Progenitor cell of endocrine pancreas (in vitro differentiated cells): ENCODE results near the gene GRM8. TPM values are rescaled to one million over a fixed set of nuclear protein-coding genes. Genes with fewer than 3 reads are reported as not detected.
A peak's percentile ranks its signal among the peaks of the same experiment; 100 is the strongest.

Experiments
- DNase-seq: peaks from one replicate; pipeline ENCODE4 v3.0.0; 2021; ENCODE audit warnings: low spot score; ENCODE audit not compliant: unreplicated experiment
- H3K27ac Mint-ChIP-seq: 2 replicates; pipeline ENCODE4 v1.8.0; 2021; ENCODE audit warnings: mild to moderate bottlenecking, moderate library complexity, mixed read lengths
- H3K27me3 Mint-ChIP-seq: 2 replicates; pipeline ENCODE4 v1.8.0; 2021; ENCODE audit warnings: mixed read lengths
- H3K36me3 Mint-ChIP-seq: 2 replicates; pipeline ENCODE4 v1.8.0; 2022; ENCODE audit warnings: mixed read lengths; ENCODE audit not compliant: insufficient read depth
- H3K4me1 Mint-ChIP-seq: 2 replicates; pipeline ENCODE4 v1.8.0; 2021; ENCODE audit warnings: low read depth, mixed read lengths
- H3K4me3 Mint-ChIP-seq: 2 replicates; pipeline ENCODE4 v1.8.0; 2021; ENCODE audit warnings: low read depth, mild to moderate bottlenecking, moderate library complexity, mixed read lengths
- H3K9me3 Mint-ChIP-seq: 2 replicates; pipeline ENCODE4 v1.8.0; 2021; ENCODE audit warnings: low read depth, mixed read lengths
- total RNA-seq: library from RNA; stranded (reverse); gene quantifications from 2 replicates; pipeline ENCODE4 v1.2.1, GENCODE V29; 2021
- TF ChIP-seq, protein P1 (sequence below): fragments of 200-600 bp; sonication (generic); IDR thresholded peaks from one replicate; pipeline ENCODE4 v1.5.0; 2021; ENCODE audit warnings: antibody characterized with exemption, mild to moderate bottlenecking; ENCODE audit not compliant: unreplicated experiment

Gene GRM8
- total RNA-seq, 1 donor from 2014 or later: 4.2 TPM

DNA sequence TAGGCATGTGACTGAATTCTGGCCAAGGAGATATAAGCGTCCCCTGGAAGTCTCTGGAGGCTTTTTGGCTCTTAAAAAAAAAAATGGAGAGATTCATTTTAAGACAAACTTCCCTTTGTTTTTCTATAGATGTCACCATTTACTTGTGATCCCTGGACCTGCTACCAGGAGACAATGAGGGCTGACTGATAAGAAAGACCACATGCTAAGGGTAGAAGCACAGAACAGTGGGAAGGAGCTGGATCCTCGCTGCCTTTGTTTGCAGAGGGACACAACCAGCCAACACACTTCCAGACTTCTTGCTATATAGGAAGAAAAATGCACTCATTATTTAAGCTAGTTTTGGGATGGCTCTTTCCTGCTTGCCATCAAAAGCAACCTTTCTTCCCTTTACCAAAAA is 172.2 kb downstream of the GRM8 start:
- Mint-ChIP-seq H3K9me3 (no peaks in the 10 kb centered on the region), H3K36me3 (no peaks in the 10 kb centered on the region), H3K4me3 (no peak overlapping the region), H3K27me3 (no peaks in the 10 kb centered on the region), H3K4me1 (no peaks in the 10 kb centered on the region), H3K27ac (no peak overlapping the region)
- no peak for DNase-seq
- TF ChIP-seq, protein P1, sequence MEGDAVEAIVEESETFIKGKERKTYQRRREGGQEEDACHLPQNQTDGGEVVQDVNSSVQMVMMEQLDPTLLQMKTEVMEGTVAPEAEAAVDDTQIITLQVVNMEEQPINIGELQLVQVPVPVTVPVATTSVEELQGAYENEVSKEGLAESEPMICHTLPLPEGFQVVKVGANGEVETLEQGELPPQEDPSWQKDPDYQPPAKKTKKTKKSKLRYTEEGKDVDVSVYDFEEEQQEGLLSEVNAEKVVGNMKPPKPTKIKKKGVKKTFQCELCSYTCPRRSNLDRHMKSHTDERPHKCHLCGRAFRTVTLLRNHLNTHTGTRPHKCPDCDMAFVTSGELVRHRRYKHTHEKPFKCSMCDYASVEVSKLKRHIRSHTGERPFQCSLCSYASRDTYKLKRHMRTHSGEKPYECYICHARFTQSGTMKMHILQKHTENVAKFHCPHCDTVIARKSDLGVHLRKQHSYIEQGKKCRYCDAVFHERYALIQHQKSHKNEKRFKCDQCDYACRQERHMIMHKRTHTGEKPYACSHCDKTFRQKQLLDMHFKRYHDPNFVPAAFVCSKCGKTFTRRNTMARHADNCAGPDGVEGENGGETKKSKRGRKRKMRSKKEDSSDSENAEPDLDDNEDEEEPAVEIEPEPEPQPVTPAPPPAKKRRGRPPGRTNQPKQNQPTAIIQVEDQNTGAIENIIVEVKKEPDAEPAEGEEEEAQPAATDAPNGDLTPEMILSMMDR: no peak

DNA sequence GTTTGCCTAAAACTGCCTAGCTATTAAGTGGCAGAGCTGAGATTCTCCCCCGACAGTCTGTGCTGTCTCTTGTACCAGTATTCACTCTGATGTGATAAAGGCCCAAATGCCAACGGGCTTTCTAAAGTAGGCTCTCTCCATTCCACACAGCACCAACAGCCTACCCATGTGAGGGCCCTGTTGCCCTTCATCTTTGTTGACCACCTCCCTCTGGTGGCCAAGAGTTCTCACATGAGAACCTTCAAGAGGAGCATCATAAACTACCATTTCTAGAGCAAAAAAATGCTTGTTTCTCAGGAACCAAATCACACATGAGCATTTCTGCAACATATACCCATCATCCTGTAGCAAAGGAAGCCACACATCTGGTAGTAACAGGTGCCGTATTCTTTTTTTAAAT is 185.8 kb downstream of the GRM8 start:
- no peak for DNase-seq
- Mint-ChIP-seq H3K27ac (no peak overlapping the region), H3K4me3 (no peak overlapping the region), H3K9me3 (peaks cover 14% of the 10 kb centered on the region), H3K36me3 (peaks cover 5% of the 10 kb centered on the region), H3K27me3 (peaks cover 2% of the 10 kb centered on the region), H3K4me1 (no peaks in the 10 kb centered on the region)
- TF ChIP-seq, protein P1: peak; percentile 52

DNA sequence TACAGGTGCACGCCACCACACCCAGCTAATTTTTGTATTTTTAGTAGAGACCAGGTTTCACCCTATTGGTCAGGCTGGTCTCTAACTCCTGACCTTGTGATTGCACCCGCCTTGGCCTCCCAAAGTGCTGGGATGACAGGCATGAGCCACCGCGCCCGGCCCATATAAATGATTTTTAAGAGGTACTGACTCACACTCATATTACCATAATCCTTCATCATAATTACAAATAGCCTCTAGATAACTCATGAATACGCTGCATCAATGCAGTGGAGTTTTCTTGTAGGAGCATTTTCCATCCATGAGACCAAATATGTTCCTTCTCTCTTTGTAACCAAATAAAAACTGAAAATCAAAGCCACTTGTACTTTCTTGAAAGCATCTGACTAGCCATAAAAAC is 193.3 kb downstream of the GRM8 start:
- Mint-ChIP-seq H3K27ac (no peak overlapping the region), H3K4me1 (peaks cover 19% of the 10 kb centered on the region), H3K27me3 (no peaks in the 10 kb centered on the region), H3K4me3 (no peak overlapping the region), H3K9me3 (peaks cover 10% of the 10 kb centered on the region), H3K36me3 (peaks cover 5% of the 10 kb centered on the region)
- no peak for DNase-seq
- TF ChIP-seq, protein P1: no peak

DNA sequence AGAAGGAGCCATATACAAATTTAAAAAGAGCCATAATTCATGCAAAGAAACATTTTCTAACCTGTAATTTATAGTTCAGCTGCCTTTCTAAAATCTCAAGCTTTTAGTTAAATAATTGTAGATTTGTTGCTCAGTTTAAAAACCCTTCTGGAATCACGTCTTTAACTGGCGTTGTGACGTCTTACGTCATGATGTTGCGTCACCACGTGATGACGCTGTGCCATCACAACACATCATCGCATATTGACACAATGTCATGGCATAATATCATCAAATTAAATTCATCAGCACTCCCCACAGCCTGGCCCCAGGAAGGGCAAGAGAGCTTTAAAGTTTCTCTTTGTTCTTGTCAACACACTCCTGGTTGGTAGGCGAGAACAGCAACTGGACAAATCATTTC is 194.8 kb downstream of the GRM8 start:
- no peak overlapping the region for H3K4me3 Mint-ChIP-seq
- no peaks in the 10 kb centered on the region for H3K27me3 Mint-ChIP-seq
- no peak overlapping the region for H3K27ac Mint-ChIP-seq
- peaks cover 19% of the 10 kb centered on the region for H3K4me1 Mint-ChIP-seq
- no peaks in the 10 kb centered on the region for H3K36me3 Mint-ChIP-seq
- TF ChIP-seq, protein P1: no peak
- DNase-seq: no peak
- no peaks in the 10 kb centered on the region for H3K9me3 Mint-ChIP-seq

DNA sequence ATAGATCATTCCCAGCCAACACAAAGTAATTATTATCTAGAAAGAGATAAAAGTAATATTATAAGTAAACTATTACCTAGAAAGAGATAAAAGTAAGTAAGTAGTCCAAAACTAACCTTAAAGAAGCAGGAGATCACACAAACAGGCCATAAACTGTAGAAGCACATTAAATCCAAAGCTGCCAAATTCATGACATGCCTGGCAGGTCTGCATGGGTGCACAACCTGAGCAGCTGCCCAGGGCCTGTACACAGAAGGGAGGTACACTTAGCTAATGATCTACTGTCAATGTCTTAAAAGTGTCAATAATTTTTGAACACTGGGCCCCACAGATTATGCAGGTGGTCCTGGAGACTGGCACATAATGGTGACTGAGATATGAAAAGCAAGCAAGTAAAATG is 196.5 kb downstream of the GRM8 start:
- Mint-ChIP-seq H3K4me1 (peaks cover 19% of the 10 kb centered on the region), H3K27ac (no peak overlapping the region), H3K9me3 (no peaks in the 10 kb centered on the region), H3K4me3 (no peak overlapping the region), H3K27me3 (no peaks in the 10 kb centered on the region), H3K36me3 (no peaks in the 10 kb centered on the region)
- TF ChIP-seq, protein P1: no peak
- DNase-seq: no peak
